H1 (cell line): ENCODE results near the gene EVX2. TPM values are rescaled to one million over a fixed set of nuclear protein-coding genes. Genes with fewer than 3 reads are reported as not detected.

ENCODE experiments used
- ATF2 ChIP-seq: IDR thresholded peaks from 2 replicates; pipeline ENCODE4 v1.6.1; 2012; ENCODE audit warnings: low read length, inconsistent platforms
- BRCA1 ChIP-seq: IDR thresholded peaks from 2 replicates; pipeline ENCODE4 v1.6.1; 2012; ENCODE audit warnings: low read depth, low read length, improper control_type of control experiment
- CBX5 ChIP-seq: fragments of 300-800, 300-1000 bp; sonication (generic); IDR thresholded peaks from 2 replicates; pipeline ENCODE4 v1.7.1; 2016; ENCODE audit warnings: antibody characterized with exemption, low read length, low read depth
- CBX8 ChIP-seq: fragments of 300-800, 300-1000 bp; sonication (generic); IDR thresholded peaks from 2 replicates; pipeline ENCODE4 v1.7.1; 2016; ENCODE audit warnings: low read depth, low read length, borderline replicate concordance
- EGR1 ChIP-seq: IDR thresholded peaks from 2 replicates; pipeline ENCODE4 v1.6.1; 2011; ENCODE audit warnings: low read depth, low read length, borderline replicate concordance
- EZH2 ChIP-seq: fragments of 200-600 bp; sonication (generic); IDR thresholded peaks from 2 replicates; pipeline ENCODE4 v1.7.1; 2012; ENCODE audit warnings: low read depth, mild to moderate bottlenecking, moderate library complexity, low read length, inconsistent platforms; ENCODE audit not compliant: severe bottlenecking
- FOSL1 ChIP-seq: IDR thresholded peaks from 2 replicates; pipeline ENCODE4 v1.6.1; 2011; ENCODE audit warnings: mild to moderate bottlenecking, low read depth, low read length, moderate library complexity; ENCODE audit not compliant: insufficient read depth
- GABPA ChIP-seq: IDR thresholded peaks from 2 replicates; pipeline ENCODE4 v1.6.1; 2011; ENCODE audit warnings: mild to moderate bottlenecking, low read length, moderate library complexity, borderline replicate concordance; ENCODE audit not compliant: insufficient read depth
- HDAC6 ChIP-seq: IDR thresholded peaks from one replicate; pipeline ENCODE4 v1.7.1; 2012; ENCODE audit warnings: low read depth, mild to moderate bottlenecking, inconsistent platforms, low read length, moderate library complexity
- KDM1A ChIP-seq: fragments of 200-600, 300-600 bp; sonication (generic); IDR thresholded peaks from 2 replicates; pipeline ENCODE4 v1.7.1; 2016; ENCODE audit warnings: mild to moderate bottlenecking, low read length, borderline replicate concordance
- MAX ChIP-seq: IDR thresholded peaks from 2 replicates; pipeline ENCODE4 v1.6.1; 2012; ENCODE audit warnings: inconsistent platforms
- NANOG ChIP-seq: IDR thresholded peaks from 2 replicates; pipeline ENCODE4 v1.6.1; 2011; ENCODE audit warnings: low read length, low read depth, mild to moderate bottlenecking, inconsistent platforms; ENCODE audit not compliant: insufficient read depth, poor library complexity, severe bottlenecking
- RAD21 ChIP-seq, 2 experiments: IDR thresholded peaks in 1 of 2; conservative IDR thresholded peaks in 1 of 2; 2 replicates each; pipeline ENCODE4 v1.6.1; 2011; ENCODE audit warnings: low read depth in 2 of 2, low read length in 2 of 2, improper control_type of control experiment in 1 of 2, inconsistent platforms in 1 of 2, mild to moderate bottlenecking in 1 of 2, moderate library complexity in 1 of 2
- RNF2 ChIP-seq: fragments of 200-900, 300-1000 bp; sonication (generic); IDR thresholded peaks from 2 replicates; pipeline ENCODE4 v1.7.1; 2016; ENCODE audit warnings: borderline replicate concordance, low read depth, mild to moderate bottlenecking, antibody characterized with exemption, low read length; ENCODE audit not compliant: poor library complexity, severe bottlenecking; ENCODE audit errors: missing control alignments
- RXRA ChIP-seq: IDR thresholded peaks from 2 replicates; pipeline ENCODE4 v1.6.1; 2011; ENCODE audit warnings: low read depth, mild to moderate bottlenecking, low read length, moderate library complexity; ENCODE audit not compliant: insufficient read depth
- SIX5 ChIP-seq: IDR thresholded peaks from 2 replicates; pipeline ENCODE4 v1.6.1; 2011; ENCODE audit warnings: mild to moderate bottlenecking, low read depth, low read length
- SP4 ChIP-seq: IDR thresholded peaks from 2 replicates; pipeline ENCODE4 v1.6.1; 2012; ENCODE audit warnings: low read length, inconsistent platforms
- SRF ChIP-seq: IDR thresholded peaks from 2 replicates; pipeline ENCODE4 v1.6.1; 2011; ENCODE audit warnings: mild to moderate bottlenecking, low read depth, low read length, moderate library complexity
- TAF1 ChIP-seq: IDR thresholded peaks from 2 replicates; pipeline ENCODE4 v1.6.1; 2011; ENCODE audit warnings: mild to moderate bottlenecking, low read depth, low read length
- TBP ChIP-seq: IDR thresholded peaks from 2 replicates; pipeline ENCODE4 v1.6.1; 2011; ENCODE audit warnings: low read depth, low read length, improper control_type of control experiment
- YY1 ChIP-seq: IDR thresholded peaks from 2 replicates; pipeline ENCODE4 v1.6.1; 2011; ENCODE audit warnings: low read depth, mild to moderate bottlenecking, low read length
- ZNF274 ChIP-seq: IDR thresholded peaks from 2 replicates; pipeline ENCODE4 v1.7.0; 2012; ENCODE audit warnings: low read length, borderline replicate concordance; ENCODE audit errors: extremely low read depth
- polyA plus RNA-seq, 7 experiments: library from polyadenylated mRNA; depleted of rRNA in 3 of 7; stranded (reverse) in 5 of 7; unstranded in 2 of 7; fragments of >200 nt in 5 of 7; fragments of 200-250 nt in 2 of 7; gene quantifications; 1 replicate in 5 of 7; 2 replicates in 1 of 7; 4 replicates in 1 of 7; pipeline versions ENCODE4 v1.2.1 to v1.2.3, GENCODE V29; 2011 to 2013; ENCODE audit warnings: missing spikeins in 2 of 7, mixed read lengths in 2 of 7
- total RNA-seq: library from RNA; stranded (reverse); fragmentation: NEBNext Ultra II Directional; extraction: Animal tissue kit (Norgen Biotek cat#: 25700); gene quantifications from 2 replicates; pipeline ENCODE4 v1.2.1, GENCODE V29; 2021

The EVX2 gene
- total and polyA plus RNA-seq, 2 of the 8 experiments (the other 6 are each of a cell fraction or from before 2014, with no cell fraction given): not detected

- no peak for TF ChIP-seq SRF
- no peak for TF ChIP-seq TBP
- no peak for TF ChIP-seq KDM1A
- TF ChIP-seq CBX8: peak; percentile 61; the same call in 1 of the 2 replicates
- TF ChIP-seq RNF2: peak; percentile 18
- TF ChIP-seq HDAC6: no peak
- peak; percentile 94 for TF ChIP-seq EZH2
- no peak for TF ChIP-seq BRCA1
- TF ChIP-seq CBX5: no peak
- TF ChIP-seq SIX5: no peak
- no peak for TF ChIP-seq GABPA
- no peak for TF ChIP-seq RAD21 (IDR thresholded peaks at IDR 0.05 in 1 of 2, conservative IDR thresholded peaks at IDR 0.05 in 1 of 2; ENCODE audit: low read depth in 2 of 2, low read length in 2 of 2)
- TF ChIP-seq FOSL1: no peak
- TF ChIP-seq SP4: no peak
- no peak for TF ChIP-seq YY1
- no peak for TF ChIP-seq NANOG
- no peak for TF ChIP-seq ZNF274
- TF ChIP-seq TAF1: no peak
- no peak for TF ChIP-seq RXRA
- TF ChIP-seq EGR1: no peak
- TF ChIP-seq ATF2: no peak
- no peak for TF ChIP-seq MAX
Observed at GRCh38 chr2:176067589-176068418, 16.0 kb downstream of the EVX2 start (continued).
